T-helper 9 cell (primary cell): Measurements from ENCODE around the gene TMEM163.
"Not testable (repeated sequence)": the region's sequence is repeated elsewhere in the genome, so short reads cannot be mapped to it uniquely, and the experiment has no call there.

Experiments used
- DNase-seq: peaks from one replicate; pipeline ENCODE4 v3.0.0-alpha.2; 2020

The TMEM163 gene

GRCh38 chr2:134573085-134573370 is 145.8 kb downstream of the TMEM163 start:
- no peak for DNase-seq

- DNase-seq, result no peak
Measured at GRCh38 chr2:134572314-134573084, 146.3 kb downstream of the TMEM163 start.

DNA sequence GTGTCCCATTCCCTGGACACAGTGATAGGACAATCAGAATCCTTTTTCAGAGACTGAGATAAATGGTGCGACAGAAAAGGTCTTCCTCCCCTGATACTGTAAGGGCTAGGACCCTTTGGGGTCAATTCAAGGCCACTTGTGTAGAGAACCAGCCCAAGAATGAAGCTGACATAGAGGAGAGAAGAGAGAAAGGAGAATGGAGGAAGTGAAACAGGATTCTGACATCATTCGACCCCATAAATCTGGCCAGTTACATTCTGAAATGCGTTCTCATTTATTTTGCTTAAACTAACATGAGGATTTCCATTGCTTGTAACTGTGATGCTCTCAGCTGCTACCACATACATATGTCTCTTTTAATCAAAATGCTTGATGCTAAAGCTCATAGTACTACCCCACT is 148.1 kb downstream of the TMEM163 start:
- no peak for DNase-seq

- no peak for DNase-seq
Measured at GRCh38 chr2:134568413-134568812, 150.4 kb downstream of the TMEM163 start.

DNA sequence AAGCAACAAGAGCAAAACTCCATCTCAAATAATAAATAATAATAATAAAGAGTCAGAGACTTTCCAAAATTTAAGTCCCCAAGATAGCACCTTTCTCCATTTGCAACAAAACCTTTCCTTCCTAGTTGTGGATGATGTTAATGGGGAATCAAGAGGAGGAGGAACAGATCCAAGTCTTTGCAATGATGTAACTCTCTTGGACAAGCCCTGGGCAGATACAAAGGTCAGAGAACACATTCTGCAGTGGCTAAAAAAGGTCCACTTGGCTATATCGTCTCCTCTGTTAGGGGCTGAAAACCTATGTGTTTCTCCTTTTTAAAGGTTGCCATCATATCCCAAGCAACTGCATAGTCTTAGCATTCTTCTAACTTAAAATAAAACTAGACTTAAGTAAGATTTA is 151.1 kb downstream of the TMEM163 start:
- DNase-seq, result no peak

DNA sequence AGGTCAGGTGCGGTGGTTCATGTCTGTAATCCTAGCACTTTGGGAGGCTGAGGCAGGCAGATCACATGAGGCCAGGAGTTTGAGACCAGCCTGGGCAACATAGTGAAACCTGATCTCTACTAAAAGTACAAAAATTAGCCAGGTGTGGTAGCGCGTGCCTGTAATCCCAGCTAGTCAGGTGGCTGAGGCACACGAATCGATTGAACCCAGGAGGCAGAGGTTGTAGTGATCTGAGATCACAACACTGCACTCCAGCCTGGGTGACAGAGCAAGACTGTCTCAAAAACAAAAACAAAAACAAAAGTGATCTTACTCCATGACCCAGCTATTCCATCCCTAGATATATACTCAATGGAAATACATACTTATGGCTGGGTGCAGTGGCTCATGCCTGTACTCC is 153.8 kb downstream of the TMEM163 start:
- DNase-seq, result not testable (repeated sequence)

GRCh38 chr2:134564549-134564948 is 154.3 kb downstream of the TMEM163 start:
- DNase-seq, result no peak

DNA sequence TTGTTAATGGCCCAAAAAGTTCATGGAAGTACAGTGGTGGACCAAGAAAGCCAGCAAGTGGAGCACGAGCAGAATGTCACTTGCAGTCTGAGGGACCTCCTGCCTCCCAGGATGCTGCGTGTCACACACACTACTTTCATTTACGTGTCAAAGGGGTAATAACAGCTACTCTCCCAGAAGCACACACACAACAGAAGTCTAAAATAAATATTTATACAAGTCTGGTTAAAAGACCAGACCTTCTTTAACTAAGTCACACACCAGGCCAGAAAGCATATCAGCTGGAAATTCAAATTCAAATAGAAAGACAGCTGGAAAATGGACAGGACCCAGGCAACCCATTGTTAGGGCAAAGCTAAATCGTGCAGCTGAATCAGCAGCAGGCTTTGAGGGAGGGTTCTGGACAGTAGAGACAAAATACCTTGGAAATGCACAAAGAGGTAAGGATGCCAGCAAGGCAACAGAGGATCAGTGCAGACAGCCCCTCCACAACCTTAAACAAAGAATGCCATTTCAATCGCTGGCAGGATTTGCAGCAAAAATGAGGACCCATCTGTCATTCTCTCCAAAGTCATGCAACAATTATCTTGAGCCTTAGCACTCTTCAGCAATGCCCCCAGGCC is 160.5 kb downstream of the TMEM163 start:
- DNase-seq, result no peak

DNA sequence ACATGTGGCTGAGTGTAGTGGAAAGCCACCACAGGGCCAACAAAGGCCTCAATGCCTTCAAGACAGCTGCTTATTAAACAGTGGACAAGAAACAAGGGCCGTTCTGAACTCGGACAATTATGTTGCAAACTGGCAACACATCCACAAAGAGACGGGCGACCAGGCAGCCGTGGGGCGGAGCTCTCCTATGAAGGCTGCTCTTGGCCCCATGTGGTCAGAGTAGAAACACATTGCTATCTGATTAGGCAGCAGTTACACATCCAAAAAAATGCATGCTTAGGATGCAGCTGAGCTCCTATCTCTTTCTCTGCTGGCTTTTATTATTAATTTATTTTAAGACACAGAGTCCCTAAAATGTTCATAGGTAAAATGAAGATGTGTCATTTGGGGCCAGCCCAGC is 163.4 kb downstream of the TMEM163 start:
- DNase-seq, result no peak

DNA sequence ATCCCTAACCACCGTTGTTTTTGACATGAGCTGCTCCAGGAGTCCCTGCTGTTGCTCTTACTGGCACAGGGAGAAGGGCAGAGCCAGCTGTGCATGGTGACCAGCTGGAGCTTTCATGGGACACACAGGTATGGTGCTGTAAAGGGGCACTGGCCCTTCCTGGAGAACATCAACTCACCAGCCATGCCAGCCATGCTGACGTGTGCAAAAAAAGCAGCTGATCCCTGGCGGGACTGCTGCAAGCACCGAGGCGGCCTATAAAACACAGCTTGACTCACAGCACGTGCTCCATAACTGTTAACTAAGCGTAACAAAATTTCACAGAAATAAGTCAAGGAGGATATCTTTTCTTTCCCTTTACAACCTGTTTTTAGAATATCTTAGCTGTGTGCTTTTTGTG is 165.1 kb downstream of the TMEM163 start:
- DNase-seq, result no peak

- DNase-seq, result no peak
Measured at GRCh38 chr2:134550566-134551164, 168.1 kb downstream of the TMEM163 start.

- DNase-seq, result no peak
Measured at GRCh38 chr2:134549104-134549503, 169.7 kb downstream of the TMEM163 start.

GRCh38 chr2:134540990-134541389 is 177.8 kb downstream of the TMEM163 start:
- DNase-seq, result no peak

DNA sequence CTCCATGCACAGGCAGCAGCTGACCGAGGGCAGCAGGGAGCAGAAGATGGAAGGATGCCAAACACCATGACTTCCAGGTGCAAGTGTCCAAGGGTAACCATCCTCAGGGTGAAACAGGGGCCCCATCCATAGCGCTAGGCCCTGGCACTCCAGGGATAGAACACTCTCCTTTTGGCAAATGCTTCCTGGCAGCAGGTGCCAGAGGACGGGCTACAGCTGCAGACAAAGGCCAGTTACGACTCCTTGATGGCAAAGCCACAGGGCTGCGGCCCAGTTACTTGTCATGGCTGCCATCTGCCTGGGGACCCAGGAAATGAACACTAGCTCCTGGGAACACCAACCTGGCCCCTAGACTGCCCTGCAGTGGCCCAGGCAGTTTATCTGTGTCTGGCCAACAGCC is 178.8 kb downstream of the TMEM163 start:
- no peak for DNase-seq

- no peak for DNase-seq
Measured at GRCh38 chr2:134537702-134538101, 181.1 kb downstream of the TMEM163 start.

DNA sequence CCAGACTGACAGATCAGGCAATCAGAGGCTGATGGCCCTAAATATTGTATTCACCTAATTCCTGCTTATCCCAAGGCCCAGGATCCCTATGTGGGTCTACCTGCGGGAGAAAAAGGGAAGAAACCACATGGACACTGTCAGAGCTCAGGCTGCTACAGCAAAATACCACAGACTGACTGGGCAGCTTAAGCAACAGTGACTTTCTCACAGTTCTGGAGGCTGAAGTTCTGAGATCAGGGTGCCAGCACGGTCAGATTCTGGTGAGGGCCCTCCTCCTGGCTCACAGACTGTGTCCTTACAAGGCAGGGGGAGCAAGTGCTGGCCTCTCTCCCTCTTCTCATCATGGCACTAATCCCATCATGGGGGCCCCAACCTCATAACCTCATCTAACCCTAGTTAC is 181.7 kb downstream of the TMEM163 start:
- DNase-seq, result no peak

GRCh38 chr2:134536296-134536695 is 182.5 kb downstream of the TMEM163 start:
- DNase-seq, result no peak

DNA sequence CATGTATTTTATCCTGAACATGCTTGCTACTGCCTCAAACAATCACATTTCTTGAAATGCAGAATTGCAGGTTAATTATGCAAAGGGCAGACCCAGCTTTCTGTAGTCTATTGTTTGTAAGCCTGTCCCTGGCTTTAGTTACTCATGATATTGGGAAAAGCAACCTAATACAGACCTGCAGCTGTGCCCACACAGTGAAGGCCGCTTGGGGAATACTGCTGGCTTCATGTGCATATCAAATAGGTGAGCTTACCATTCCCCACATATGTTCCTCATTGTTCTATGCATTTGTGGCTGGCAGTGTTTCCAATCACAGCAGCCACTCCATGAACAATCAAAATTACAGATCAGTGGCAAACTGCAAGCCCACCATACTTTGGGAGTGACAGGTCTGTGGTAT is 186.3 kb downstream of the TMEM163 start:
- no peak for DNase-seq

DNA sequence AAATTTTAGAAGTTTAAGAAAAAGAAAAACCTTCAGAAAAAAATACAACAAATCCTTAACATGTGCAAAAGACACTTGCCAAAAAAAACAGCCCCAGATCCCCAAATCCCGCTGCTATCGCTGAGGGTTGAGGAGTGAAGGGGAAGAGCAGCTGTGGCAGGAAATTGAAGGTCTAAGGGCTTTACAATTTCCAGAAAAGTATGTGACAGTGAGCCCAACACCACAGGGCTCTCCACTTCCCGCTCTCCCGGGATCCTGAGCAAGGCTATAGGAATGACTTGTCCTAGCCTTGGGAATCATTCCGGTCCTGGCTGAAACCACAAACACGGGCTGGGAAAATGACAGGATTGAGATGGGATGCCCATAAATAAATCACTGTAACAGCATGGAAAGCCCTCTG is 191.4 kb downstream of the TMEM163 start:
- no peak for DNase-seq

- no peak for DNase-seq
Measured at GRCh38 chr2:134522496-134523455, 196.0 kb downstream of the TMEM163 start.

DNA sequence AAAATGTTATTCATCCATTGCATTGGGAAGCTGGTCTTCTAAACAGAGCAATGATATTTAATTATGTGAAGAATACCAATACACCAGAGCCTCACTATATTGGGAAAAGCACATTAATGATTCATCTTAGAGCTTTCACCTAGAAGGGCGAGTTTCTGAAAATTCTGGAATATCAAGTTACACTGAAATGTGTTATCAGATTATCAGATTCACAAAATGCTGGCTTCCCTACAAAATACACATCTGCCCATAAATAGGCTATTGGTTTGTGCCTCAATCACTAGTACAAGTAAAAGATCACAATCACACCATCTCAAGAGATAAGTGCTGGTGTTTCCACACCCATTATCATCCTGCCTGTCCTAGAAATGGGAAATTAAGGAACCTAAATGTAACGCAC is 200.7 kb downstream of the TMEM163 start:
- DNase-seq, result no peak

DNA sequence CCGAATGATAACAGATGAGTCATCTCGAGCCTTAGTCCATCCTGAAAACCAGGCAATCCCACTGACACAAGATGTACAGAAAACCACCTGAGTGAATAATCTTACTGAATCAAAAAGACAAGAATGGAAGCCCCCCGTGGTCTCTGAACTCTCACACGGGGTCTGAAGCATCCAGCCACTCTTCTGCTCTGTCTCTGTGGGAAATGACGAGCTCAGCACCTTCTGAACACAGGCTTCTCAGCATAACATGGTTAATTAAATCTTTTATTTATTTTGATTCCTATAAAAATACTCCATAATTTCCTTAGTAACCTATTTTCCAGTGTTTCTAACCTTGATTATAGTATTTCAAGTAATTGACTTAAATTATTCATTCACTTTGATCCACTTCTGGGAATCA is 203.7 kb downstream of the TMEM163 start:
- no peak for DNase-seq

GRCh38 chr2:134513465-134513804 is 205.4 kb downstream of the TMEM163 start:
- DNase-seq, result no peak
